Mammary epithelial cell (primary cell): ENCODE measurements around the gene GNAL.

Experiments
- EZH2 ChIP-seq: IDR thresholded peaks from 2 replicates; pipeline ENCODE4 v1.6.1; 2012; ENCODE audit warnings: low read length, inconsistent platforms, borderline replicate concordance
- TF ChIP-seq, protein P1 (sequence below), 2 donors: IDR thresholded peaks in 1 of 2; conservative IDR thresholded peaks in 1 of 2; 2 replicates each; pipeline ENCODE4 v1.5.1; 2011 to 2012; ENCODE audit warnings: inconsistent platforms in 2 of 2, low read length in 2 of 2, mild to moderate bottlenecking in 2 of 2, control low read depth in 1 of 2, low read depth in 1 of 2; ENCODE audit not compliant: insufficient read depth in 1 of 2; ENCODE audit errors: extremely low read depth in 1 of 2

DNA sequence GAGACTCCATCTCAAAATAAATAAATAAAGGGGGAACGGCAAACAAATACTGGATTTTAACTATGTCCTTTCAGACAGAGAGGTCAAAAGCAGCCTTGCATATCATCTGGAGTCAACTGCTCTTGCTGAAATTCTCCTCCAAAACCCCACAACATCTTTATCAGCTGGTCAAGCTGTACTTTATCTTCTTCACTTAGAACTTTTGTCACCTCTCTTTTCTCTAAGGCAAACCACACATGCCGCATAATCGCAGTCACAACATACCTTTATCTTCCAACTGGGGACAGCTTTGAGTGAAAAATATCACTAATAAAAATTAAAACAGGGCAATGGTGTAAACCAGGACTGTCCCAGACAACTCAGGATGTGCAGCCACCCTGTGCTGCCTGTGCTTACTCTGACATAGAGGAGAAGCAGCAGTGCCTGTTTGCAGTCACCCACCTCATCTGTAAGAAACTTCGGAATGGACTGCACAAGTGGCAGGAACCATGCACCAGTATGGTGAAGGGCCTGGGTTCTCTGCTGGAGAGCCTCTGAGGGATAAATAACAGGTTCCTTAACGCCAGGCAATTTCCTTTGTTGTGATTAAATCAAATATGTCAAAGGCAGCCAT lies 212.9 kb downstream of the GNAL start:
- TF ChIP-seq, protein P1, sequence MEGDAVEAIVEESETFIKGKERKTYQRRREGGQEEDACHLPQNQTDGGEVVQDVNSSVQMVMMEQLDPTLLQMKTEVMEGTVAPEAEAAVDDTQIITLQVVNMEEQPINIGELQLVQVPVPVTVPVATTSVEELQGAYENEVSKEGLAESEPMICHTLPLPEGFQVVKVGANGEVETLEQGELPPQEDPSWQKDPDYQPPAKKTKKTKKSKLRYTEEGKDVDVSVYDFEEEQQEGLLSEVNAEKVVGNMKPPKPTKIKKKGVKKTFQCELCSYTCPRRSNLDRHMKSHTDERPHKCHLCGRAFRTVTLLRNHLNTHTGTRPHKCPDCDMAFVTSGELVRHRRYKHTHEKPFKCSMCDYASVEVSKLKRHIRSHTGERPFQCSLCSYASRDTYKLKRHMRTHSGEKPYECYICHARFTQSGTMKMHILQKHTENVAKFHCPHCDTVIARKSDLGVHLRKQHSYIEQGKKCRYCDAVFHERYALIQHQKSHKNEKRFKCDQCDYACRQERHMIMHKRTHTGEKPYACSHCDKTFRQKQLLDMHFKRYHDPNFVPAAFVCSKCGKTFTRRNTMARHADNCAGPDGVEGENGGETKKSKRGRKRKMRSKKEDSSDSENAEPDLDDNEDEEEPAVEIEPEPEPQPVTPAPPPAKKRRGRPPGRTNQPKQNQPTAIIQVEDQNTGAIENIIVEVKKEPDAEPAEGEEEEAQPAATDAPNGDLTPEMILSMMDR (conservative IDR thresholded peaks at IDR 0.05 in 1 of 2, IDR thresholded peaks at IDR 0.05 in 1 of 2; ENCODE audit: extremely low read depth in 1 of 2, insufficient read depth in 1 of 2, low read depth in 1 of 2, low read length in 2 of 2): no peak
- TF ChIP-seq EZH2: no peak
